Measurements from ENCODE around the gene MTR.

Gene MTR

DNA sequence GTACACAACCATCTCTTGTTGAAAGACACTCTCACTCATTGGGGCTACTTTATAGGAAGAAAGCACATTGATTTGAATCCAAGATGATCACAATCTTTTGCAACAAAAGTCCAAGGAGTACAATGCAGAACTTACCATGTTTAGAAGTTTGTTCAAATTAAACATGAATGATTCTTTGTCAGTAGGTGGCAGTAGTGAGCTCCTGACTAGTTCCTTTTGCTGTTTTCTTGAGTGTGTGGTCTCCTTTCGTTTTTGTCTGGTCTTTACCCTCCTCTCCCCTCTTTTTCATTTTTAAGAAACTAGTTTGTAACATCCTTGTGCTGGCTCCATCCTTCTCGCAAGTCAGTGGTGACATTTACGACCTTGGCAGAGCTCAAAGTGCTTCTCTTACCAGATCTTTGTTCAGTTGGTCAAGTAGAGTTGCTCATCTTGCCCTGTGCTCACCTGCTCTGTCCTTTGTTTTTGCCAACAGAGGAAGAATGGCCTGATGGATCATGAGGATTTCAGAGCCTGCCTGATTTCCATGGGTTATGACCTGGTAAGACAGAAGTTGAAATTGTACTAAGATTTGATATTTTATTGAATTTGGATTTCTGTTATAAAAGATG is 35.7 kb upstream of the MTR start:
- FAIRE-seq (peak; percentile 57), DNase-seq (ENCODE audit: insufficient read length) (no peak)
- TF ChIP-seq POLR2A (IDR thresholded peaks at IDR 0.05; ENCODE audit: low read depth, low read length) (no peak), TAF1 (IDR thresholded peaks at IDR 0.05; ENCODE audit: borderline replicate concordance, low read depth, low read length) (no peak), POLR2AphosphoS5 (IDR thresholded peaks at IDR 0.05; ENCODE audit: low read depth, low read length) (no peak)

DNA sequence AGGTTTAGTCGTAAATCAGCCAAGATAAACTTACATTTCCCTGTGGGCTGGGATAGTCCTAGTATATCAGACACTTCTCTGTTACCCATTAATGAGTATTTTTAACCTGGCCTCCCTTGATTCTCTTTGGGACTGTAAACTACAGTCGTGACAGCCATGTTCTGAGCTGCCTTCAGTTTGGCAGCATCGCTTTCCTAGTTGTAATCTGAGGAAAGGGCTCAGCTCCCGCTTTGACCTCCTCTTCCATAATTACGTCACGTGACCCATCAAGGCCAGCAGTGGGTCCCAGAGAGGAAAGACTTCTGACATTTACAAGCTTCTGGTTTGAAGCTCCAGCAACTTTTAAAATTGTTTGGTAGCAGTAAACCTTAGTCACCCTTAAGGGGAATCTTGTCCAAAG is 34.6 kb upstream of the MTR start:
- DNase-seq (ENCODE audit: insufficient read length) (no peak), FAIRE-seq (no peak)
- no peak for TF ChIP-seq POLR2A (IDR thresholded peaks at IDR 0.05; ENCODE audit: low read depth, low read length)
- TF ChIP-seq POLR2AphosphoS5 (IDR thresholded peaks at IDR 0.05; ENCODE audit: low read depth, low read length): no peak
- no peak for TF ChIP-seq TAF1 (IDR thresholded peaks at IDR 0.05; ENCODE audit: borderline replicate concordance, low read depth, low read length)

DNA sequence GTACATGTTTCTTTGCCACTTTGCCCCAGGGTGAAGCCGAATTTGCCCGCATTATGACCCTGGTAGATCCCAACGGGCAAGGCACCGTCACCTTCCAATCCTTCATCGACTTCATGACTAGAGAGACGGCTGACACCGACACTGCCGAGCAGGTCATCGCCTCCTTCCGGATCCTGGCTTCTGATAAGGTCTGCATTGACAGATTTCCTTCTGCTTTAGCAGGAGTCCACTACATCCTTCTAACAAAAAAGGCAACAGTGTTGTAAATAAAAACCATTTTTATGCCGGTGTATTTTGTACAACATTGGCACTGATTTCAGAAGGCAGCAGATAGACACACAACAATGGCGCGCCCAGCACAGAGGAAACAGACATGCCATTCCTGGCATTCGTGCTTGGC is 34.1 kb upstream of the MTR start:
- FAIRE-seq (no peak), DNase-seq (ENCODE audit: insufficient read length) (no peak)
- TF ChIP-seq POLR2A (IDR thresholded peaks at IDR 0.05; ENCODE audit: low read depth, low read length) (no peak), POLR2AphosphoS5 (IDR thresholded peaks at IDR 0.05; ENCODE audit: low read depth, low read length) (no peak), TAF1 (IDR thresholded peaks at IDR 0.05; ENCODE audit: borderline replicate concordance, low read depth, low read length) (no peak)

DNA sequence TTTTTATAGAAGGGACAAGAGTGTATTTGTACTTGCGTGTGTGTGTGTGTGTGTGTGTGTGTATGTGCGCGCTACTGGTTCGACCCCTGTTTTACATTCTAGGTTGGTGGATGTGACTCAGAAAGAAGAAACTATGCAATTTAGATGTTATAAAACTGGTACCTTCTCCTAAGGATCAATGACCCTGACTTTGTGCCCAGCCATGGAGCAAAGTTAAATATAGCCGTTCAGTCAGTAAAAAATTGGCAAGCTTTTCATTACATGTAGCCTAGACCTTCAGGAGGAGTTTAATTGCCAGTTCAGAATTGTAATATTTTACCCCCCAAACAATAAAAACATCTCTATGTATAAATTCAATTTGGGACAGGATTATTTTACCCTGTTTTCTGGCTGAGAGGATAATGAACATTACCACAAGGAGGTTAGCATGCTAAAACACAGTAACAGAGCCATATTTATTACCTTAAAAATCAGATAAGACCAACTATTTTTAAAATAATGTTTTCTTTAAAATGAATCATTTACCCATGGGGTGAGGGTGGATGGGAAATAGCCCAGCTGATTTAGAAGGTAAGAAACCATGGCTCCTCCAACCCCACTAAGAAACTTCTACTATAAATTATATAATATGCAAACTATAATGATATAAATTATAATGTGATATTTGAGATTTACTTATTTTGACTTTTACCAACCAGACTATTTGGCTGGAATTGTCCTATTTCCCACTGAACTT is 33.5 kb upstream of the MTR start:
- no peak for DNase-seq (ENCODE audit: insufficient read length)
- no peak for FAIRE-seq
- TF ChIP-seq POLR2AphosphoS5 (IDR thresholded peaks at IDR 0.05; ENCODE audit: low read depth, low read length): no peak
- TF ChIP-seq TAF1 (IDR thresholded peaks at IDR 0.05; ENCODE audit: borderline replicate concordance, low read depth, low read length): no peak
- TF ChIP-seq POLR2A (IDR thresholded peaks at IDR 0.05; ENCODE audit: low read depth, low read length): no peak

DNA sequence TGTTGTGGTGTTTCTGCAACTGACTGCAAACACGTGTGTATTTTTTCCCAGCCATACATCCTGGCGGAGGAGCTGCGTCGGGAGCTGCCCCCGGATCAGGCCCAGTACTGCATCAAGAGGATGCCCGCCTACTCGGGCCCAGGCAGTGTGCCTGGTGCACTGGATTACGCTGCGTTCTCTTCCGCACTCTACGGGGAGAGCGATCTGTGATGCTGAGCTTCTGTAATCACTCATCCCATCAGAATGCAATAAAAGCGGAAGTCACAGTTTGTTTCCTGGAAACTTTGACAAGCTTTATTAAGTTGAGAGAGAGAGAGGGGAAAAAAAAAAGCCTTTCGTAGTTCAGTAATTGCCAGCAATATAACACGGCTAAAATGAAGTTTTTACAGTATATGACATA is 32.7 kb upstream of the MTR start:
- DNase-seq (ENCODE audit: insufficient read length) (no peak), FAIRE-seq (no peak)
- TF ChIP-seq POLR2AphosphoS5 (IDR thresholded peaks at IDR 0.05; ENCODE audit: low read depth, low read length) (no peak), POLR2A (IDR thresholded peaks at IDR 0.05; ENCODE audit: low read depth, low read length) (no peak), TAF1 (IDR thresholded peaks at IDR 0.05; ENCODE audit: borderline replicate concordance, low read depth, low read length) (no peak)

DNA sequence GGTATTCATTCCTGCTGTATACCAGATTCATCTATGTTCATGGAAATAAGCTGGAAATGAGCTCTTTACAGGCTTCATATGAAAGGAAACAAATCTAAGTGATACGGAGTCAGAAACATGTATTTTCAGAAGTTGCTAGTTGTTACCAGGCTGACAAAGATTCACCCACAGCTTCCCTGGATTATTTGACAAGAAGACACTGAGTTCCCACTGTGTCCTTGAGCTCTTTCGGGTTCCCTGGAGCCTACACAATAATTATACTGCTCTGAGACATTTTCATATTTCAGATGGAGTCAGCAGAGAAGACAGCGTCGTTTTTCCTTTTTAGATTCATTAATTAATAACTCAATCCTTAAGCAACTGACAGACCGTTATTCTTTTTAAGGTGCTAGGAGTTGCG is 29.3 kb upstream of the MTR start:
- no peak for DNase-seq (ENCODE audit: insufficient read length)
- TF ChIP-seq POLR2AphosphoS5 (IDR thresholded peaks at IDR 0.05; ENCODE audit: low read depth, low read length) (no peak), TAF1 (IDR thresholded peaks at IDR 0.05; ENCODE audit: borderline replicate concordance, low read depth, low read length) (no peak), POLR2A (IDR thresholded peaks at IDR 0.05; ENCODE audit: low read depth, low read length) (no peak)
- no peak for FAIRE-seq

DNA sequence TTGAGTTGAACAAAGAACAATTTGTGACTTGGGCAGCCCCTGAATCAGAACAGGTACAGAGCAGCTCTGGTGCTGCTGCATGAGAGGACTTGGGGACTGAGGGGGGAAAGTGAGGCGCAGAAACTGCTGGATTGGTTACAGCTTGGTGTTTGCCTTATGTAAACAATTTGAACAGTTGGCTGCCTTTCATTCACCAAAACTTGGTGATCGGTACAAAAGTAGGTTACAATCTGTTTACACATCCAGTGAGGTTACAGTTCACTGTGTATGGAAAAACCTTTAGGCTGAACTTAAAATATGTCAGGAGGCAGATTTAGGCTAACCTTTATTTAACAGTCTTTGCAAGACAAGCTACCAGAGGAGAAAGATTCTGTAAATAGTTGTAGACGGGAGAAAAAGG is 28.6 kb upstream of the MTR start:
- TF ChIP-seq TAF1 (IDR thresholded peaks at IDR 0.05; ENCODE audit: borderline replicate concordance, low read depth, low read length): no peak
- no peak for TF ChIP-seq POLR2A (IDR thresholded peaks at IDR 0.05; ENCODE audit: low read depth, low read length)
- TF ChIP-seq POLR2AphosphoS5 (IDR thresholded peaks at IDR 0.05; ENCODE audit: low read depth, low read length): no peak
- DNase-seq (ENCODE audit: insufficient read length) (no peak), FAIRE-seq (no peak)

DNA sequence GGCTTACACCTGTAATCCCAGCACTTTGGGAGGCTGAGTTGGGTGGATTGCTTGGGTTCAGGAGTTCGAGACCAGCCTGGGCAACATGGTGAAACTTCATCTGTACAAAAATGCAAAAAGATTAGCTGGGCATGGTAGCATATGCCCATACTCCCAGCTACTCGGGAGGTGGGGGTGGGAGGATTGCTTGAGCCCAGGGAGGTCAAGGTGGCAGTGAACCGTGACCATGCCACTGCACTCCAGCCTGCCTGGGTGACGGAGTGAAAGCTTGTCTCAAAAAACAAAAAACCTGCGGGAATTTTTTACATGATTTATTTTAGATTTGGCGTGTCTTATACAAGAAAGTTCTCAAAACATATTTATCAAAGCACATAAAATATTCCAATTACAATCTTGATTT is 27.8 kb upstream of the MTR start:
- FAIRE-seq (no peak), DNase-seq (ENCODE audit: insufficient read length) (no peak)
- TF ChIP-seq POLR2AphosphoS5 (IDR thresholded peaks at IDR 0.05; ENCODE audit: low read depth, low read length) (no peak), POLR2A (IDR thresholded peaks at IDR 0.05; ENCODE audit: low read depth, low read length) (no peak)

DNA sequence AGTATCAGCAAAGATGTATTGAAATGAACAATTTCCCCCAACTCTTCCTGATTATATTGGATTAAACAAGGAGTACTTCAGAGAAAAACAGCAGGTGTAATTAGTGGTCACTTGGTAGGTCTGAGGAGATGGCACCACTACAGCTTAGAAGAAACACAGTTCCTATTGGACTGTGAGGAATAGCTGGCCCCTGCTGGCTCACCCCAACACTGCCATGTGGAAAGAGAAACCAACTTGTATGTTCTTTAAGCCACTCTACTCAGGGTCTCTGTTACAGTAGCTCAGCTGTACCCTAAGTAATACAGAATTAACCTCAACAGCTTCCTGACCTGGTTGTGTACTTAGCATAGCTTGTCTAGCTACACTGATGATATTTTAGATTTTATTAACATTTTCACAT is 26.5 kb upstream of the MTR start:
- DNase-seq (ENCODE audit: insufficient read length) (no peak), FAIRE-seq (no peak)
- TF ChIP-seq POLR2AphosphoS5 (IDR thresholded peaks at IDR 0.05; ENCODE audit: low read depth, low read length) (no peak), TAF1 (IDR thresholded peaks at IDR 0.05; ENCODE audit: borderline replicate concordance, low read depth, low read length) (no peak), POLR2A (IDR thresholded peaks at IDR 0.05; ENCODE audit: low read depth, low read length) (no peak)

DNA sequence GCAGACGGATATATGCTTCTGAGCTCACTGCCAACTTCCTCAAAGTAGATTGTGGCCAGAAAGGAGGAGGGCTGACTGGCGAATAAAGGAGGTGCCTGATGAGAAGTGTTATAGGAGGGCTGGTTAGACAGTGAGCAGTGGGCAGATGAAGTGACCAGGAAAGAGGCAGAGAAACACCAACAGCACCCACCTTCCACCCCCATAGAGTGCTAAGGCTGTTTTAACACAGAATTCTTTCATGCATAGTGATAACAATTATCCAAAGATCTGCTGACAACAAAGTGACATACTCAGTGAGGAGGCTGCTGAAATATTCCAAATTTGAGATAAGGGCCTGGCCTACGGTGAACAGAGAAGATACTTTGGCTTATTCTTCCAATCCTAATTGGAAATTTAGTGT is 21.2 kb upstream of the MTR start:
- FAIRE-seq (no peak), DNase-seq (ENCODE audit: insufficient read length) (no peak)
- TF ChIP-seq POLR2A (IDR thresholded peaks at IDR 0.05; ENCODE audit: low read depth, low read length): no peak
- no peak for TF ChIP-seq TAF1 (IDR thresholded peaks at IDR 0.05; ENCODE audit: borderline replicate concordance, low read depth, low read length)
- no peak for TF ChIP-seq POLR2AphosphoS5 (IDR thresholded peaks at IDR 0.05; ENCODE audit: low read depth, low read length)

DNA sequence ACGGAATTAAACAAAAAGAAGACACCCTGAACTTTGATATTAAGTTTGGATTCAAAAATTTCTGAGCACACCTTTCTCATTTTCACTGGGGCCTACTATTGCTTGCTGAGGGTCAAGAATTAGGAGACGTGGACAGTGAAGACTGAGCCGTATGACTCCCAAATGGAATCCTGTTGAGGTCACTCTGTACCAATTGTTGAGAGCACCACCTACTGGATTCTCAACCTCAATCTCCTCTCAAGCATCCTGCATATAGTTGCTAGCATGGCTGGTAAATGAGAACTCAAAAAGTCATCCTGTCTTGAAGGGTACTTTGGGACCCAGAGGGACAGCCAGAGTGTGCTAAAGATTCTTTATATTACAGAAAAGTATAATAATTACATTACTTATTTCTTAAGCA is 20.2 kb upstream of the MTR start:
- TF ChIP-seq TAF1 (IDR thresholded peaks at IDR 0.05; ENCODE audit: borderline replicate concordance, low read depth, low read length) (no peak), POLR2A (IDR thresholded peaks at IDR 0.05; ENCODE audit: low read depth, low read length) (no peak), POLR2AphosphoS5 (IDR thresholded peaks at IDR 0.05; ENCODE audit: low read depth, low read length) (no peak)
- DNase-seq (ENCODE audit: insufficient read length): no peak
- FAIRE-seq: no peak

DNA sequence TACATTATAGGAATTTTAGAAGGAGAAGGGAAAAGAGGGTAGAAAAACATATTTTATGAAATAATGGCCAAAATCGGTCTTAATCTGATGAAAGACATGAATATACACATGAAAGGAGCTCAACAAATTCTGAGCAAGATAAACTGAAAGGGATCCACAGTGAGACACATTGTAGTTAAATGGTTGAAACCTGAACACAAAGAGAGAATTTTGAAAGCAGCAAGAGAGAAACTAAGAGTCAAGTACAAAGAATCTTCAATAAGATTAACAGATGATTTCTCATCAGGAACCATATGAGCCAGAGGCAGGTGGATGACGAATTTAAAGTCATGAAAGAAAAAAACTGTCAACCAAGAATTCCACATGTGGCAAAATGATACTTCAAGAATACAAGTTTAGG is 15.8 kb upstream of the MTR start:
- DNase-seq (ENCODE audit: insufficient read length) (no peak), FAIRE-seq (no peak)
- no peak for TF ChIP-seq POLR2A (IDR thresholded peaks at IDR 0.05; ENCODE audit: low read depth, low read length)
- no peak for TF ChIP-seq TAF1 (IDR thresholded peaks at IDR 0.05; ENCODE audit: borderline replicate concordance, low read depth, low read length)
- TF ChIP-seq POLR2AphosphoS5 (IDR thresholded peaks at IDR 0.05; ENCODE audit: low read depth, low read length): no peak

Measured in GM12892 (cell line).